IMR-90 (cell line): ENCODE results near the gene SDHA. TPM values are rescaled to one million over a fixed set of nuclear protein-coding genes. Genes with fewer than 3 reads are reported as not detected.
"Not testable (repeated sequence)": the region's sequence is repeated elsewhere in the genome, so short reads cannot be mapped to it uniquely, and the experiment has no call there.

Source experiments
- ATAC-seq: fragments of 200-7000 bp; cut with Tn5 transposase; 2 replicates; pipeline ENCODE4 v1.9.1; 2020; ENCODE audit warnings: low read depth, mild to moderate bottlenecking, moderate library complexity
- BruUV-seq: library from RNA; stranded (reverse); fragments of 400-500 nt; replicated peaks from 2 replicates; lab custom pipeline; 2021; lab: Mats Ljungman, UMichigan
- CTCF ChIA-PET: fragments of 300-600 bp; formaldehyde crosslinking; extraction: SDS; loops from one replicate; lab custom pipeline; 2021; ENCODE audit warnings: antibody characterized with exemption; lab: Yijun Ruan, JAX
- POLR2A ChIA-PET: fragments of 300-600 bp; sonication (Branson Sonifier 250); formaldehyde crosslinking; loops from one replicate; lab custom pipeline; 2022; ENCODE audit warnings: antibody characterized with exemption; ENCODE audit not compliant: unreplicated experiment; lab: Charles Lee
- DNase-seq: peaks from one replicate; pipeline ENCODE4 v3.0.0; 2013
- H2AFZ ChIP-seq: replicated peaks from 2 replicates; pipeline ENCODE3; 2013; ENCODE audit warnings: low read length, mild to moderate bottlenecking; ENCODE audit not compliant: poor library complexity
- H2AK5ac ChIP-seq: 2 replicates; pipeline ENCODE4 v1.6.1; 2013; ENCODE audit warnings: low read depth, low read length, inconsistent platforms
- H2AK9ac ChIP-seq: replicated peaks from 2 replicates; pipeline ENCODE3; 2013; ENCODE audit warnings: mild to moderate bottlenecking, low read depth, low read length, moderate library complexity; ENCODE audit not compliant: poor library complexity
- H2BK120ac ChIP-seq: 2 replicates; pipeline ENCODE4 v1.6.1; 2013; ENCODE audit warnings: low read depth, low read length, inconsistent platforms
- H2BK15ac ChIP-seq: 3 replicates; pipeline ENCODE4 v1.6.1; 2013; ENCODE audit warnings: low read depth, low read length, inconsistent platforms
- H2BK20ac ChIP-seq: 2 replicates; pipeline ENCODE4 v1.6.1; 2013; ENCODE audit warnings: low read depth, mild to moderate bottlenecking, inconsistent platforms, low read length, moderate library complexity
- H2BK5ac ChIP-seq: 2 replicates; pipeline ENCODE4 v1.6.1; 2013; ENCODE audit warnings: mild to moderate bottlenecking, low read depth, low read length, inconsistent platforms; ENCODE audit not compliant: poor library complexity, severe bottlenecking
- H3K14ac ChIP-seq: replicated peaks from 2 replicates; pipeline ENCODE4 v1.6.1; 2013; ENCODE audit warnings: low read depth, low read length, inconsistent platforms
- H3K18ac ChIP-seq: 2 replicates; pipeline ENCODE4 v1.6.1; 2013; ENCODE audit warnings: low read depth, low read length, control low read depth
- H3K23ac ChIP-seq: 2 replicates; pipeline ENCODE4 v1.6.1; 2013; ENCODE audit warnings: low read depth, low read length, inconsistent platforms
- H3K27ac ChIP-seq: 2 replicates; pipeline ENCODE4 v1.5.1; 2013; ENCODE audit warnings: mild to moderate bottlenecking, control low read depth, low read length; ENCODE audit not compliant: insufficient read depth
- H3K27me3 ChIP-seq: 2 replicates; pipeline ENCODE4 v1.6.1; 2013; ENCODE audit warnings: low read length; ENCODE audit not compliant: control insufficient read depth, insufficient read depth
- H3K36me3 ChIP-seq: 2 replicates; pipeline ENCODE4 v1.6.1; 2013; ENCODE audit warnings: low read length, mixed read lengths; ENCODE audit not compliant: control insufficient read depth, insufficient read depth
- H3K4ac ChIP-seq: 2 replicates; pipeline ENCODE4 v1.6.1; 2013; ENCODE audit warnings: low read depth, low read length, inconsistent platforms
- H3K4me1 ChIP-seq: 2 replicates; pipeline ENCODE4 v1.6.1; 2013; ENCODE audit warnings: low read length, mixed read lengths; ENCODE audit not compliant: control insufficient read depth, insufficient read depth
- H3K4me2 ChIP-seq: 2 replicates; pipeline ENCODE4 v1.6.1; 2013; ENCODE audit warnings: low read depth, mild to moderate bottlenecking, control low read depth, low read length, moderate library complexity
- H3K4me3 ChIP-seq: 2 replicates; pipeline ENCODE4 v1.5.1; 2013; ENCODE audit warnings: low read depth, mild to moderate bottlenecking, control low read depth, low read length, moderate library complexity; ENCODE audit not compliant: insufficient read depth
- H3K56ac ChIP-seq: 2 replicates; pipeline ENCODE4 v1.6.1; 2013; ENCODE audit warnings: low read length, inconsistent platforms; ENCODE audit not compliant: insufficient read depth; ENCODE audit errors: extremely low read depth
- H3K79me1 ChIP-seq, 2 experiments: 2 replicates each; pipeline ENCODE4 v1.6.1; 2013; ENCODE audit warnings: low read length in 2 of 2, inconsistent platforms in 1 of 2, low read depth in 1 of 2
- H3K9ac ChIP-seq: 2 replicates; pipeline ENCODE4 v1.6.1; 2013; ENCODE audit warnings: low read depth, low read length, control low read depth
- H3K9me1 ChIP-seq: 2 replicates; pipeline ENCODE4 v1.6.1; 2013; ENCODE audit warnings: low read length, inconsistent platforms; ENCODE audit not compliant: insufficient read depth
- H3K9me3 ChIP-seq: 2 replicates; pipeline ENCODE4 v1.6.1; 2013; ENCODE audit warnings: low read length; ENCODE audit not compliant: control insufficient read depth, insufficient read depth
- H4K20me1 ChIP-seq: 2 replicates; pipeline ENCODE4 v1.6.1; 2013; ENCODE audit warnings: low read length, inconsistent platforms; ENCODE audit not compliant: insufficient read depth
- H4K5ac ChIP-seq: 2 replicates; pipeline ENCODE4 v1.6.1; 2013; ENCODE audit warnings: mild to moderate bottlenecking, low read depth, low read length, control low read depth
- H4K8ac ChIP-seq, 2 experiments: 2 replicates each; pipeline ENCODE4 v1.6.1; 2013; ENCODE audit warnings: low read depth in 2 of 2, low read length in 2 of 2, control low read depth in 1 of 2, inconsistent platforms in 1 of 2
- H4K91ac ChIP-seq: 2 replicates; pipeline ENCODE4 v1.6.1; 2013; ENCODE audit warnings: low read depth, low read length, inconsistent platforms; ENCODE audit not compliant: insufficient read depth
- WGBS, 2 experiments: methylation state at CpG; one replicate each; pipeline versions ENCODE4 v1.1.5 to v1.1.7; 2013; ENCODE audit warnings: missing lambda C conversion rate in 2 of 2; ENCODE audit not compliant: insufficient read length in 1 of 2; ENCODE audit errors: extremely low coverage in 2 of 2; 5-methylcytosine and 5-hydroxymethylcytosine counted together
- dilution Hi-C: fragments of 300-500 bp; cut with HindIII; formaldehyde crosslinking; loops from one replicate; pipeline ENCODE4 v1.14.3; 2018; ENCODE audit warnings: low sequenced_read_pairs; ENCODE audit not compliant: unreplicated experiment
- in situ Hi-C: fragments of 300-500 bp; cut with MboI; formaldehyde crosslinking; loops from 3 replicates; pipeline ENCODE4 v1.14.3; 2019; ENCODE audit warnings: low sequenced_read_pairs, inconsistent platforms, mixed read lengths
- intact Hi-C: fragments of 100-400 bp; cut with micrococcal nuclease; formaldehyde crosslinking; loops from 2 replicates; pipeline ENCODE4 v1.10.0; 2022
- polyA plus RNA-seq, 3 experiments: library from polyadenylated mRNA; depleted of rRNA; stranded (reverse); fragments of >200 nt; gene quantifications; 2 replicates each; pipeline ENCODE4 v1.2.3, GENCODE V29; 2012; ENCODE audit warnings: low replicate concordance in 1 of 3
- total RNA-seq: library from RNA; depleted of rRNA; stranded (reverse); fragments of >200 nt; gene quantifications from 2 replicates; pipeline ENCODE4 v1.2.3, GENCODE V29; 2012

The SDHA gene
- total and polyA plus RNA-seq, 2 of the 4 experiments (the other 2 are of a cell fraction) = 105 to 121 TPM

DNA sequence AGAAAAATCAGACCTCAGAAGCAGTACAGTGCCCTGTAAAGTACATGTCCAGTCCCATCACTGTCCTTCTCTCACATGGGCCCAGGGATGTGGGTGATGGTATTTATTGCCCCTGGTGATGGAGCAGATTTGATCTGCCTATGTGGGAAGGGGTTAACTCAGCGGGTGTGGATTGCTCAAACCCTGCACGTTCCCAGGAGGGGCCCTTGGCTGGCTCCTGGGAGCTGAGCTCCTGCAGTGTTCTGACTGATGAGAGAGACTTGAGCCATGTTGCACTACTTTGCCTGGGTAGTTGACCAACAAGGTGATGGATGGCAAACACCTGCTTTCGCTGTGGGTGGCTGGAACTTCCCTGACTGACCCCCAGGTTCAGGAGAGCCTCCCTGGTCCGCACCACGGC is 81.8 kb downstream of the SDHA start:
- H2BK120ac ChIP-seq, H3K9ac ChIP-seq, H2BK5ac ChIP-seq, H3K4me1 ChIP-seq, H3K36me3 ChIP-seq, H3K9me3 ChIP-seq, intact Hi-C loops, H3K23ac ChIP-seq, H2BK20ac ChIP-seq, H3K14ac ChIP-seq, H4K5ac ChIP-seq, ATAC-seq, H3K56ac ChIP-seq, H4K91ac ChIP-seq, H3K4me2 ChIP-seq, H3K18ac ChIP-seq, H3K9me1 ChIP-seq, in situ Hi-C loops, H2AK9ac ChIP-seq, H3K27ac ChIP-seq, H4K8ac ChIP-seq, H2AK5ac ChIP-seq, H2BK15ac ChIP-seq, CTCF ChIA-PET, POLR2A ChIA-PET, H2AFZ ChIP-seq, H3K4ac ChIP-seq, H3K27me3 ChIP-seq, BruUV-seq, dilution Hi-C loops, DNase-seq, H3K4me3 ChIP-seq: not testable (repeated sequence)
- no CpG with 5 or more reads among the region's 5 CpGs for WGBS, 2 experiments
- Histone ChIP-seq H3K79me1 (peaks cover 15 to 47% of the 10 kb centered on the region in 2 experiments; a peak in 3 of 4 replicates), H4K20me1 (peaks cover 83% of the 10 kb centered on the region)

DNA sequence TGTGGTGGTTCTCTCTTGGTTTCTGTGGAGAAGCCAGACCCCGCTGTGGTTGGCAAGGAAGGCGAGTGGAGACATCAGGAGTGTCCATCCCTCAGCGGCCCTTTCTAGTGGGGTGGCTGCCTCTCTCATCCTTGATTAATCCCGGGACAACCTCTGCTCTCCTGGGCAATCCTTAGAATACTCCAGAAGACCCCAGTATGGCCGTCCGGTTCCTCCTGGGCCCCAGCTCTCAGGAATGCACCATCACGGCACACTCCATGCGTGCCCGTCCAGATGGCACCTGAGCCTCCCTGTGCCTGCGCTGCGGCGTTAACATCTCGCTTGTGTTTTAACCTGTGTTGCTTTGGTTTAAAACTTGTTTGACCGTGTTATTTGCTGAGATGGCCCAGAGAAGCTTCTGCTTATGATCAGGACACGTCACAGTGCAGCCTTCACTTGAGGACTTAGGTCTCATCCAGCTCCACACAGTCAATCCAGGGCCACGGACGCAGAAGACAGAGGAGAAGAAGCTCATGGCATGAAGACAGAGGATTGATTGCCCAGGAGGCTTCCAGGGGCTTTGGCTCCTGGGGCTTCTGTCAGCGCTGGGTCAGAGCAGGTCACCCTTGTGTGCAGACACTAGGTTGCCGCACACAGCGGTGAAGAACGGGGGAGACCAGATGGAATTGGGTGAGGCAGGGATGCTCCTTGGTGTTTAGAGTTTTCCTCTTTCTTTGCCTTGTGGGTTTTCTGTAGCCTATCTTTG is 82.7 kb downstream of the SDHA start:
- H2AK5ac ChIP-seq, dilution Hi-C loops, ATAC-seq, H3K4ac ChIP-seq, H3K4me2 ChIP-seq, H3K4me3 ChIP-seq, H2BK5ac ChIP-seq, BruUV-seq, CTCF ChIA-PET, H2AK9ac ChIP-seq, H2BK20ac ChIP-seq, H3K56ac ChIP-seq, H3K4me1 ChIP-seq, in situ Hi-C loops, H4K91ac ChIP-seq, H2BK15ac ChIP-seq, H3K18ac ChIP-seq, H3K27ac ChIP-seq, H3K23ac ChIP-seq, H2AFZ ChIP-seq, H3K36me3 ChIP-seq, H3K14ac ChIP-seq, H4K8ac ChIP-seq, H3K9me3 ChIP-seq, intact Hi-C loops, H2BK120ac ChIP-seq, H3K9ac ChIP-seq, H4K5ac ChIP-seq, H3K9me1 ChIP-seq, DNase-seq, H3K27me3 ChIP-seq, POLR2A ChIA-PET: not testable (repeated sequence)
- WGBS, 2 experiments = 100% methylated on average over 1 of the region's 21 CpGs; no CpG with 5 or more reads in 1 of the 2 experiments
- Histone ChIP-seq H3K79me1 (peaks cover 21 to 52% of the 10 kb centered on the region in 2 experiments), H4K20me1 (peaks cover 84% of the 10 kb centered on the region)
